Esophagus muscularis mucosa (tissue), 4 donors: ENCODE results near the gene HCFC1R1. TPM values are rescaled to one million over a fixed set of nuclear protein-coding genes. Genes with fewer than 3 reads are reported as not detected.

Experiments used
- DNase-seq: peaks from one replicate; pipeline ENCODE4 v3.0.0-alpha.2; 2017; ENCODE audit errors: extremely low spot score
- H3K27ac ChIP-seq, 4 donors: fragments of 200-600 bp; sonication (generic); replicated peaks in 1 of 4; 1 replicate in 3 of 4; 2 replicates in 1 of 4; pipeline ENCODE4 v1.5.1; 2016 to 2019; ENCODE audit warnings: mild to moderate bottlenecking in 1 of 4
- H3K27me3 ChIP-seq, 4 donors: fragments of 200-600 bp; sonication (generic); one replicate each; pipeline versions ENCODE4 v1.5.1 to v1.6.0; 2016 to 2019
- H3K36me3 ChIP-seq, 4 donors: fragments of 200-600 bp; sonication (generic); one replicate each; pipeline ENCODE4 v1.5.1; 2016 to 2019
- H3K4me1 ChIP-seq, 4 donors: fragments of 200-600 bp; sonication (generic); one replicate each; pipeline ENCODE4 v1.5.1; 2016 to 2019
- H3K4me3 ChIP-seq, 4 donors: fragments of 200-600 bp; sonication (generic); 1 replicate in 2 of 4; 2 replicates in 2 of 4; pipeline ENCODE4 v1.5.1; 2016 to 2019; ENCODE audit warnings: mild to moderate bottlenecking in 4 of 4, moderate library complexity in 1 of 4
- H3K9me3 ChIP-seq, 4 donors: fragments of 200-600 bp; sonication (generic); 1 replicate in 3 of 4; 2 replicates in 1 of 4; pipeline ENCODE4 v1.5.1; 2016 to 2019
- CTCF ChIP-seq, 3 experiments: fragments of 200-600 bp in 2 of 3; fragments of 450-650 bp in 1 of 3; sonication (generic) in 2 of 3; IDR thresholded peaks; one replicate each; pipeline ENCODE4 v1.5.1; 2017 to 2019; ENCODE audit warnings: antibody characterized with exemption in 3 of 3, mild to moderate bottlenecking in 2 of 3, moderate library complexity in 1 of 3
- EP300 ChIP-seq: sonication (generic); formaldehyde crosslinking; IDR thresholded peaks from one replicate; pipeline ENCODE4 v1.6.1; 2017; ENCODE audit warnings: antibody characterized with exemption
- POLR2A ChIP-seq: fragments of 450-650 bp; IDR thresholded peaks from one replicate; pipeline ENCODE4 v1.6.1; 2017; ENCODE audit warnings: antibody characterized with exemption, moderate library complexity, mild to moderate bottlenecking, low read depth
- POLR2AphosphoS5 ChIP-seq, 2 donors: sonication (generic); formaldehyde crosslinking; IDR thresholded peaks; one replicate each; pipeline ENCODE4 v1.6.1; 2017; ENCODE audit warnings: antibody characterized with exemption in 2 of 2
- WGBS: methylation state at CpG from one replicate; pipeline ENCODE4 v1.1.5; 2018; 5-methylcytosine and 5-hydroxymethylcytosine counted together
- intact Hi-C: fragments of 100-400 bp; cut with DNase I; formaldehyde crosslinking; loops from one replicate; pipeline ENCODE4 v1.15.1; 2023
- total RNA-seq, 4 donors: library from RNA; depleted of rRNA; stranded (reverse); fragments of >200 nt; gene quantifications; one replicate each; pipeline versions ENCODE4 v1.1.0 to v1.2.1, GENCODE V29; 2016

HCFC1R1 gene
- total RNA-seq, 4 donors from 2014 or later = 28.8 to 134 (median 72.2) TPM

- intact Hi-C loops = no loop called here
- 69% methylated on average over 5 of the region's 8 CpGs for WGBS
- no peak for TF ChIP-seq POLR2AphosphoS5 (IDR thresholded peaks at IDR 0.05)
- no peak for TF ChIP-seq CTCF (IDR thresholded peaks at IDR 0.05)
- no peak for TF ChIP-seq POLR2A
- no peak for TF ChIP-seq EP300
- H3K27ac ChIP-seq = no peak overlapping the region
- peaks cover 0 to 42% (median 0%) of the 10 kb centered on the region in 4 donors for H3K27me3 ChIP-seq
- no peaks in the 10 kb centered on the region for H3K9me3 ChIP-seq
- no peak for DNase-seq
- H3K4me3 ChIP-seq = no peak overlapping the region
- no peaks in the 10 kb centered on the region for H3K36me3 ChIP-seq
- peaks cover 5 to 18% (median 13%) of the 10 kb centered on the region in 4 donors for H3K4me1 ChIP-seq
These were observed 35.1 kb downstream of the HCFC1R1 start for GRCh38 chr16:2988590-2989099.

GRCh38 chr16:2987833-2988232, 35.9 kb downstream of the HCFC1R1 start:
- Histone ChIP-seq H3K27ac (no peak overlapping the region), H3K4me1 (peaks cover 11 to 25% (median 16%) of the 10 kb centered on the region in 4 donors), H3K9me3 (no peaks in the 10 kb centered on the region), H3K4me3 (no peak overlapping the region), H3K27me3 (peaks cover 0 to 42% (median 0%) of the 10 kb centered on the region in 4 donors), H3K36me3 (no peaks in the 10 kb centered on the region)
- TF ChIP-seq POLR2A = no peak
- no peak for TF ChIP-seq EP300
- TF ChIP-seq CTCF (IDR thresholded peaks at IDR 0.05) = no peak
- TF ChIP-seq POLR2AphosphoS5 (IDR thresholded peaks at IDR 0.05) = no peak
- intact Hi-C loops = no loop called here
- no peak for DNase-seq
- 65% methylated on average over 4 of the region's 8 CpGs for WGBS

- no peaks in the 10 kb centered on the region for H3K9me3 ChIP-seq
- intact Hi-C loops = no loop called here
- peaks cover 0 to 42% (median 0%) of the 10 kb centered on the region in 4 donors for H3K27me3 ChIP-seq
- TF ChIP-seq EP300 (no peak), CTCF (IDR thresholded peaks at IDR 0.05) (no peak), POLR2A (no peak), POLR2AphosphoS5 (IDR thresholded peaks at IDR 0.05) (no peak)
- peaks cover 11 to 25% (median 16%) of the 10 kb centered on the region in 4 donors for H3K4me1 ChIP-seq
- no peaks in the 10 kb centered on the region for H3K36me3 ChIP-seq
- H3K27ac ChIP-seq = no peak overlapping the region
- 43% methylated on average over 3 of the region's 9 CpGs for whole genome bisulfite sequencing
- H3K4me3 ChIP-seq = no peak overlapping the region
- no peak for DNase-seq
These were observed 36.5 kb downstream of the HCFC1R1 start for GRCh38 chr16:2987286-2987685.

- DNase-seq = no peak
- Histone ChIP-seq H3K27me3 (peaks cover 0 to 42% (median 0%) of the 10 kb centered on the region in 4 donors), H3K27ac (no peak overlapping the region), H3K36me3 (no peaks in the 10 kb centered on the region), H3K9me3 (no peaks in the 10 kb centered on the region), H3K4me3 (no peak overlapping the region), H3K4me1 (peaks cover 11 to 25% (median 16%) of the 10 kb centered on the region in 4 donors)
- TF ChIP-seq EP300 (no peak), POLR2A (no peak), CTCF (IDR thresholded peaks at IDR 0.05) (no peak), POLR2AphosphoS5 (IDR thresholded peaks at IDR 0.05) (no peak)
- intact Hi-C loops = no loop called here
- WGBS = 100% methylated on average over 2 of the region's 17 CpGs
These were observed 37.0 kb downstream of the HCFC1R1 start for GRCh38 chr16:2986623-2987188.
